ENCODE results near the gene MAP4K5. TPM values are rescaled to one million over a fixed set of nuclear protein-coding genes. Genes with fewer than 3 reads are reported as not detected.

The MAP4K5 gene
- total and polyA plus RNA-seq, 2 of the 13 experiments (the other 11 are each of a cell fraction or from before 2014, with no cell fraction given), result 12.7 to 23.9 TPM

DNA sequence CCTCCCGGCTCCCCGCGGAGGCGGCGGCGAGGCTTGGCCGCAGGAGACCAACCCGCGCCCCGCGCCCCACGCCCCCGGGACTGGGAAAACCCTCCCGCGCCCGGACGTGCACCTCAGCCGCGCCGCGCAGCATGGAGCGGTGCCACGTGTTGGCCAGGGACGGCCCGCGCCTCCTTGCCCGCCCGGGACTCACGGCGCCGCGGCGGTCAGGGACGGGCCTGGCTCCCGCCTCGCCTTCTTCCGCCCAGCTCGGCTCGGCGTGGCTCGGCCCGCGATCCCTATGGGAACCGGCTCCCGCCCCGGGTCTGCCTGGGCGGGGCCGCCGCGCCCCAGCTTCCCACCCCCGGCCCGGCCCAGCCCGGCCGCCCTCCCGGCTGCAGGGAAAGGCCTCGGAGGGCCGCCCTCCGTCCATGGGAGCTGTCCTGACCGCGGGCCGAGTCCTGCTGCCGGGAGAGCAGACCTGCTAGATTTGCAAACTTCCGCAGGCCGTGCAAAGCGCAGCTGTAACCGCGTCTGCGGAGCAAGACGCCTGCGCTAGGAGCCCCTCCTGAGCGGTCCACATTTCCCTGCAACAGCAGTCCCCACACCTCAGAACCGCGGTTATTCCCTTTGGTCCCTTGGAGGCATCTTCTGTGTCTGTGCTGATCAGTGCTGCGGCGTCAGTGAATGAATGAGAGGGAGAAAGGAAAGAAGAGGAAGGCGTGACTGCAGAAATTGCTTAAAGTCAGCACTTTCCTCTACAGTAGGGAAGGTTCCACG is 135.6 kb downstream of the MAP4K5 start, which contains the start of gene CDKL1 (continued):
- TF ChIP-seq ZSCAN21 (CRISPR knock-in tag; IDR thresholded peaks at IDR 0.05; ENCODE audit: borderline replicate concordance) (no peak), JDP2 (CRISPR knock-in tag; IDR thresholded peaks at IDR 0.05; ENCODE audit: borderline replicate concordance) (no peak), GZF1 (CRISPR knock-in tag; IDR thresholded peaks at IDR 0.05) (no peak), PHF21A (CRISPR knock-in tag; IDR thresholded peaks at IDR 0.05) (peak; percentile 24; the same call in 1 of the 2 replicates), ZNF12 (CRISPR knock-in tag; IDR thresholded peaks at IDR 0.05) (no peak), ZBTB3 (CRISPR knock-in tag; IDR thresholded peaks at IDR 0.05; ENCODE audit: borderline replicate concordance, low read depth) (0 out of 2 replicates have a peak, but pooled peaks have one; percentile 24), MTF1 (CRISPR knock-in tag; IDR thresholded peaks at IDR 0.05) (0 out of 2 replicates have a peak, but pooled peaks have one; percentile 59), NFKBIZ (CRISPR knock-in tag; IDR thresholded peaks at IDR 0.05) (0 out of 2 replicates have a peak, but pooled peaks have one; percentile 53), ZNF781 (CRISPR knock-in tag; IDR thresholded peaks at IDR 0.05; ENCODE audit: borderline replicate concordance, not compliant biosample characterization) (no peak), FOXM1 (CRISPR knock-in tag; IDR thresholded peaks at IDR 0.05) (no peak), ZFP62 (CRISPR knock-in tag; IDR thresholded peaks at IDR 0.05) (no peak), ZNF660 (CRISPR knock-in tag; IDR thresholded peaks at IDR 0.05; ENCODE audit: borderline replicate concordance, low read depth) (no peak), PCBP1 (IDR thresholded peaks at IDR 0.05; ENCODE audit: borderline replicate concordance, low read depth, low read length) (no peak), ZNF460 (CRISPR knock-in tag; IDR thresholded peaks at IDR 0.05; ENCODE audit: borderline replicate concordance) (no peak), YEATS2 (CRISPR knock-in tag; IDR thresholded peaks at IDR 0.05; ENCODE audit: borderline replicate concordance) (no peak), KLF11 (CRISPR knock-in tag; IDR thresholded peaks at IDR 0.05) (no peak), ZNF263 (CRISPR knock-in tag; IDR thresholded peaks at IDR 0.05) (peak; percentile 68), ZNF44 (CRISPR knock-in tag; IDR thresholded peaks at IDR 0.05) (peak; percentile 42; the same call in 1 of the 2 replicates), ZNF749 (CRISPR knock-in tag; IDR thresholded peaks at IDR 0.05; ENCODE audit: borderline replicate concordance) (no peak)
- TF ChIP-seq, protein P1, sequence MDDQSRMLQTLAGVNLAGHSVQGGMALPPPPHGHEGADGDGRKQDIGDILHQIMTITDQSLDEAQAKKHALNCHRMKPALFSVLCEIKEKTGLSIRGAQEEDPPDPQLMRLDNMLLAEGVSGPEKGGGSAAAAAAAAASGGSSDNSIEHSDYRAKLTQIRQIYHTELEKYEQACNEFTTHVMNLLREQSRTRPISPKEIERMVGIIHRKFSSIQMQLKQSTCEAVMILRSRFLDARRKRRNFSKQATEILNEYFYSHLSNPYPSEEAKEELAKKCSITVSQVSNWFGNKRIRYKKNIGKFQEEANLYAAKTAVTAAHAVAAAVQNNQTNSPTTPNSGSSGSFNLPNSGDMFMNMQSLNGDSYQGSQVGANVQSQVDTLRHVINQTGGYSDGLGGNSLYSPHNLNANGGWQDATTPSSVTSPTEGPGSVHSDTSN (CRISPR knock-in tag; IDR thresholded peaks at IDR 0.05; ENCODE audit: borderline replicate concordance), result 0 out of 2 replicates have a peak, but pooled peaks have one; percentile 54
- TF ChIP-seq, protein P2, sequence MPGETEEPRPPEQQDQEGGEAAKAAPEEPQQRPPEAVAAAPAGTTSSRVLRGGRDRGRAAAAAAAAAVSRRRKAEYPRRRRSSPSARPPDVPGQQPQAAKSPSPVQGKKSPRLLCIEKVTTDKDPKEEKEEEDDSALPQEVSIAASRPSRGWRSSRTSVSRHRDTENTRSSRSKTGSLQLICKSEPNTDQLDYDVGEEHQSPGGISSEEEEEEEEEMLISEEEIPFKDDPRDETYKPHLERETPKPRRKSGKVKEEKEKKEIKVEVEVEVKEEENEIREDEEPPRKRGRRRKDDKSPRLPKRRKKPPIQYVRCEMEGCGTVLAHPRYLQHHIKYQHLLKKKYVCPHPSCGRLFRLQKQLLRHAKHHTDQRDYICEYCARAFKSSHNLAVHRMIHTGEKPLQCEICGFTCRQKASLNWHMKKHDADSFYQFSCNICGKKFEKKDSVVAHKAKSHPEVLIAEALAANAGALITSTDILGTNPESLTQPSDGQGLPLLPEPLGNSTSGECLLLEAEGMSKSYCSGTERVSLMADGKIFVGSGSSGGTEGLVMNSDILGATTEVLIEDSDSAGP (CRISPR knock-in tag; IDR thresholded peaks at IDR 0.05; ENCODE audit: borderline replicate concordance), result no peak; the same call in 1 of the 2 replicates
- TF ChIP-seq, protein P3, sequence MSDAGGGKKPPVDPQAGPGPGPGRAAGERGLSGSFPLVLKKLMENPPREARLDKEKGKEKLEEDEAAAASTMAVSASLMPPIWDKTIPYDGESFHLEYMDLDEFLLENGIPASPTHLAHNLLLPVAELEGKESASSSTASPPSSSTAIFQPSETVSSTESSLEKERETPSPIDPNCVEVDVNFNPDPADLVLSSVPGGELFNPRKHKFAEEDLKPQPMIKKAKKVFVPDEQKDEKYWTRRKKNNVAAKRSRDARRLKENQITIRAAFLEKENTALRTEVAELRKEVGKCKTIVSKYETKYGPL (CRISPR knock-in tag; IDR thresholded peaks at IDR 0.05), result no peak
- TF ChIP-seq, protein P4, sequence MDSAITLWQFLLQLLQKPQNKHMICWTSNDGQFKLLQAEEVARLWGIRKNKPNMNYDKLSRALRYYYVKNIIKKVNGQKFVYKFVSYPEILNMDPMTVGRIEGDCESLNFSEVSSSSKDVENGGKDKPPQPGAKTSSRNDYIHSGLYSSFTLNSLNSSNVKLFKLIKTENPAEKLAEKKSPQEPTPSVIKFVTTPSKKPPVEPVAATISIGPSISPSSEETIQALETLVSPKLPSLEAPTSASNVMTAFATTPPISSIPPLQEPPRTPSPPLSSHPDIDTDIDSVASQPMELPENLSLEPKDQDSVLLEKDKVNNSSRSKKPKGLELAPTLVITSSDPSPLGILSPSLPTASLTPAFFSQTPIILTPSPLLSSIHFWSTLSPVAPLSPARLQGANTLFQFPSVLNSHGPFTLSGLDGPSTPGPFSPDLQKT (CRISPR knock-in tag; IDR thresholded peaks at IDR 0.05; ENCODE audit: borderline replicate concordance), result no peak
- TF ChIP-seq, protein P5, sequence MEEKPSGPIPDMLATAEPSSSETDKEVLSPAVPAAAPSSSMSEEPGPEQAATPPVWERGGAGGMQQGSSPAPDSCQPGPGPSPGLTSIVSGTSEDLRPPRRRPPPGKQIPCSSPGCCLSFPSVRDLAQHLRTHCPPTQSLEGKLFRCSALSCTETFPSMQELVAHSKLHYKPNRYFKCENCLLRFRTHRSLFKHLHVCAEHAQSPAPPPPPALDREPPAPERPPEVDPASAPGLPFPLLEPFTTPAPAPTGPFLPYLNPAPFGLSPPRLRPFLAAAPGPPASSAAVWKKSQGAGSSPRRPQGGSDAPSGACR (CRISPR knock-in tag; IDR thresholded peaks at IDR 0.05), result no peak
